ENCODE results near the gene HECTD2. TPM values are rescaled to one million over a fixed set of nuclear protein-coding genes. Genes with fewer than 3 reads are reported as not detected.

HECTD2 gene
- total RNA-seq, 1 experiment from 2014 or later: 5.2 TPM

DNA sequence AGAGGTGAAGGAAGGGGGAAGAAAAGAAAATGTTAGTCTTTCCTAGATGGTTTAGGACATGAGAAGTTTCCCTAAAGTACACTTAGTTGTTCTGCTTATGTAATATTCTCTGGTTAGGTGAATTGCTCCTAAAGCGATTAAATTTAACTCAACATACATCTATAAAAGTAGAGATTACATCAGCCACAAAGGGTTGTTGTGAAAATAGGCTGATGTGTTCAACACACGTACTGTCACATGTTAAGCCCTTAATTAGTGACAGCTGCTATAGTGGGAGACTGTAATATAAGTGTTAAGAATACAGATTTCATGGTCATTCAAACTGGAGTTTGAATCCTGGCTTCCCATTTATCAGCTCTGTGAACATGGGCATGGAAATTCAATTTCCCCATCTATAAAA, 12.8 kb downstream of the HECTD2 start:
- POLR2A ChIA-PET (ENCODE audit: unreplicated experiment): no interaction called here
- intact Hi-C loops (cut with micrococcal nuclease; ENCODE audit: unreplicated experiment): no loop called here
- Histone ChIP-seq H3K79me2 (ENCODE audit: low read depth) (no peaks in the 10 kb centered on the region), H3F3A (ENCODE audit: insufficient read depth, low read depth) (no peaks in the 10 kb centered on the region), H3K27me3 (ENCODE audit: insufficient read depth, low read depth) (no peaks in the 10 kb centered on the region), H3K27ac (no peak overlapping the region), H3K4me1 (replicated peaks; ENCODE audit: insufficient read depth) (no peaks in the 10 kb centered on the region), H3K9me3 (ENCODE audit: insufficient read depth, low read depth) (no peaks in the 10 kb centered on the region), H3K9me2 (ENCODE audit: insufficient read depth) (no peaks in the 10 kb centered on the region), H4K20me1 (ENCODE audit: insufficient read depth) (no peaks in the 10 kb centered on the region), H3K4me3 (no peak overlapping the region), H2AFZ (no peak overlapping the region), H3K4me2 (no peak overlapping the region), H3K36me3 (ENCODE audit: low read depth) (no peaks in the 10 kb centered on the region)
- no peak for DNase-seq
- CTCF ChIA-PET: no interaction called here
- no TSS peak for BruUV-seq (replicated peaks)
- TF ChIP-seq EZH2 (IDR thresholded peaks at IDR 0.05; ENCODE audit: low read depth): no peak
- TF ChIP-seq, protein P1, sequence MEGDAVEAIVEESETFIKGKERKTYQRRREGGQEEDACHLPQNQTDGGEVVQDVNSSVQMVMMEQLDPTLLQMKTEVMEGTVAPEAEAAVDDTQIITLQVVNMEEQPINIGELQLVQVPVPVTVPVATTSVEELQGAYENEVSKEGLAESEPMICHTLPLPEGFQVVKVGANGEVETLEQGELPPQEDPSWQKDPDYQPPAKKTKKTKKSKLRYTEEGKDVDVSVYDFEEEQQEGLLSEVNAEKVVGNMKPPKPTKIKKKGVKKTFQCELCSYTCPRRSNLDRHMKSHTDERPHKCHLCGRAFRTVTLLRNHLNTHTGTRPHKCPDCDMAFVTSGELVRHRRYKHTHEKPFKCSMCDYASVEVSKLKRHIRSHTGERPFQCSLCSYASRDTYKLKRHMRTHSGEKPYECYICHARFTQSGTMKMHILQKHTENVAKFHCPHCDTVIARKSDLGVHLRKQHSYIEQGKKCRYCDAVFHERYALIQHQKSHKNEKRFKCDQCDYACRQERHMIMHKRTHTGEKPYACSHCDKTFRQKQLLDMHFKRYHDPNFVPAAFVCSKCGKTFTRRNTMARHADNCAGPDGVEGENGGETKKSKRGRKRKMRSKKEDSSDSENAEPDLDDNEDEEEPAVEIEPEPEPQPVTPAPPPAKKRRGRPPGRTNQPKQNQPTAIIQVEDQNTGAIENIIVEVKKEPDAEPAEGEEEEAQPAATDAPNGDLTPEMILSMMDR (conservative IDR thresholded peaks at IDR 0.05): no peak

DNA sequence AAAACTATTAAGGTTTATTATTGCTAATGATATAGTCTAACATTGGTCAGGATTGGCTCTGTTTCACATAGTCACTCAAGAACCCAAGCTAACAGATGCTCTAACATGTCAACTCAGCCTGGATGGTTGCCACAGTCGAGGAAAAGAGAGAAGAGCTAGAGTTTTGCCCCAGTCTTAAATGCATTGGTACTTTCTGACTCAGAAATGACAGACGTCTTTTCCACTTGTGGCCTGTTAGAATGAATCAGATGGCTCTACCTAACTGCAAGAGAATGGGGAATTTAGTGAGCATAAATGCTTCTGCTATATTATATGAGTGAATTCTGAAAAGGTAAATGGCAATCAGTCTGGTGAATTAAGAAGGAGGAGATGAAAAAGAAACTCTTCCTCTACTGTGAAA, 13.9 kb downstream of the HECTD2 start:
- H3K27ac ChIP-seq: no peak overlapping the region
- no peaks in the 10 kb centered on the region for H3K9me3 ChIP-seq (ENCODE audit: insufficient read depth, low read depth)
- H3K4me1 ChIP-seq (replicated peaks; ENCODE audit: insufficient read depth): no peaks in the 10 kb centered on the region
- no peaks in the 10 kb centered on the region for H3K79me2 ChIP-seq (ENCODE audit: low read depth)
- POLR2A ChIA-PET (ENCODE audit: unreplicated experiment): no interaction called here
- no TSS peak for BruUV-seq (replicated peaks)
- H3K4me2 ChIP-seq: no peak overlapping the region
- H3F3A ChIP-seq (ENCODE audit: insufficient read depth, low read depth): no peaks in the 10 kb centered on the region
- H4K20me1 ChIP-seq (ENCODE audit: insufficient read depth): no peaks in the 10 kb centered on the region
- H3K36me3 ChIP-seq (ENCODE audit: low read depth): no peaks in the 10 kb centered on the region
- H3K4me3 ChIP-seq: no peak overlapping the region
- H2AFZ ChIP-seq: no peak overlapping the region
- H3K9me2 ChIP-seq (ENCODE audit: insufficient read depth): no peaks in the 10 kb centered on the region
- no peak for DNase-seq
- TF ChIP-seq, protein P1 (conservative IDR thresholded peaks at IDR 0.05): no peak
- no peak for TF ChIP-seq EZH2 (IDR thresholded peaks at IDR 0.05; ENCODE audit: low read depth)
- intact Hi-C loops (cut with micrococcal nuclease; ENCODE audit: unreplicated experiment): no loop called here
- H3K27me3 ChIP-seq (ENCODE audit: insufficient read depth, low read depth): no peaks in the 10 kb centered on the region
- CTCF ChIA-PET: no interaction called here

DNA sequence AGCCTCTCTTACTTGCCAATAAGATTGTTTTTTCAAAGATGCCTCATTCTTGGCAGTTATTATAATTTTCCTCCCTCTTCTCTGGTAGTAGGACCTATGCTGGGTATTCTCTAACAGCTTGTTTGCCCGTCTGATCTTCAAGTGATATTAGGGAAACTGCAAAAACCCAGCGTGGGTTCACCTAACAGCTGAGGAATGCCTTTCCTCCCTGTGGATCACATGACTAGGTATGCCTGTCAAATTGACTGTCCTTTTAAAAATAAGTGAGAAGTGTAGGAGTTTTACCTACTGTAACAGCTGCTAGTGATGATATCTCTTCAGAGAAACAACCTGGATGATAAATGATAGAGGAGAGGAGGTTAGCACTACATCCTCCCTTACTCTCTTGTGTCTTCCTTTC, 22.0 kb downstream of the HECTD2 start:
- H3K27me3 ChIP-seq (ENCODE audit: insufficient read depth, low read depth): no peaks in the 10 kb centered on the region
- POLR2A ChIA-PET (ENCODE audit: unreplicated experiment): no interaction called here

More for the DNA sequence above, 22.0 kb downstream of the HECTD2 start:
- Histone ChIP-seq H3K27ac (no peak overlapping the region), H3K9me2 (ENCODE audit: insufficient read depth) (peaks cover 5% of the 10 kb centered on the region; the same call in 1 of the 2 replicates), H3K9me3 (ENCODE audit: insufficient read depth, low read depth) (no peaks in the 10 kb centered on the region), H3K4me2 (no peak overlapping the region), H3K4me3 (no peak overlapping the region), H4K20me1 (ENCODE audit: insufficient read depth) (no peaks in the 10 kb centered on the region), H3K36me3 (ENCODE audit: low read depth) (no peaks in the 10 kb centered on the region), H3K4me1 (replicated peaks; ENCODE audit: insufficient read depth) (no peaks in the 10 kb centered on the region), H3K79me2 (ENCODE audit: low read depth) (no peaks in the 10 kb centered on the region), H3F3A (ENCODE audit: insufficient read depth, low read depth) (no peaks in the 10 kb centered on the region), H2AFZ (no peak overlapping the region)
- TF ChIP-seq EZH2 (IDR thresholded peaks at IDR 0.05; ENCODE audit: low read depth): no peak
- TF ChIP-seq, protein P1 (conservative IDR thresholded peaks at IDR 0.05): no peak
- intact Hi-C loops (cut with micrococcal nuclease; ENCODE audit: unreplicated experiment): no loop called here
- BruUV-seq (replicated peaks): no TSS peak
- no peak for DNase-seq
- CTCF ChIA-PET: interaction anchor here (0.7 kb wide), 1 partner anchor 212 kb away, joined by 3 read pairs; no protein-coding TSS in a partner anchor
